Endodermal cell (in vitro differentiated cells): ENCODE results near the gene EXOC3L2. TPM values are rescaled to one million over a fixed set of nuclear protein-coding genes. Genes with fewer than 3 reads are reported as not detected.

Source experiments
- DNase-seq: peaks from one replicate; pipeline ENCODE4 v3.0.0-alpha.2; 2017
- H3K27ac ChIP-seq: 2 replicates; pipeline ENCODE4 v1.5.1; 2013; ENCODE audit warnings: mild to moderate bottlenecking, low read depth, low read length, moderate library complexity
- H3K27me3 ChIP-seq: 2 replicates; pipeline ENCODE4 v1.6.1; 2013; ENCODE audit warnings: mild to moderate bottlenecking, low read length, moderate library complexity; ENCODE audit not compliant: insufficient read depth, control insufficient read depth, poor library complexity, severe bottlenecking
- H3K36me3 ChIP-seq: 2 replicates; pipeline ENCODE4 v1.7.0; 2013; ENCODE audit warnings: mild to moderate bottlenecking, low read length, moderate library complexity; ENCODE audit not compliant: control insufficient read depth, insufficient read depth
- H3K4me1 ChIP-seq: one replicate; pipeline ENCODE4 v1.7.0; 2013; ENCODE audit warnings: low read length; ENCODE audit not compliant: control insufficient read depth, insufficient read depth
- H3K4me3 ChIP-seq: 2 replicates; pipeline ENCODE4 v1.5.1; 2013; ENCODE audit warnings: mild to moderate bottlenecking, low read length, moderate library complexity
- H3K9ac ChIP-seq: 2 replicates; pipeline ENCODE4 v1.6.1; 2013; ENCODE audit warnings: mild to moderate bottlenecking, low read length, moderate library complexity; ENCODE audit not compliant: poor library complexity, severe bottlenecking; ENCODE audit errors: extremely low read depth
- H3K9me3 ChIP-seq: 2 replicates; pipeline ENCODE4 v1.6.1; 2013; ENCODE audit warnings: mild to moderate bottlenecking, low read length, moderate library complexity; ENCODE audit not compliant: control insufficient read depth
- H3K27ac Mint-ChIP-seq: 2 replicates; pipeline ENCODE4 v1.8.0; 2020; ENCODE audit warnings: mixed read lengths
- H3K27me3 Mint-ChIP-seq: 2 replicates; pipeline ENCODE4 v1.8.0; 2021; ENCODE audit warnings: mild to moderate bottlenecking, mixed read lengths; ENCODE audit not compliant: insufficient read depth
- H3K36me3 Mint-ChIP-seq: 2 replicates; pipeline ENCODE4 v1.8.0; 2020; ENCODE audit warnings: low read depth, mixed read lengths
- H3K4me1 Mint-ChIP-seq: 2 replicates; pipeline ENCODE4 v1.8.0; 2020; ENCODE audit warnings: mixed read lengths
- H3K4me3 Mint-ChIP-seq: 2 replicates; pipeline ENCODE4 v1.8.0; 2020; ENCODE audit warnings: mild to moderate bottlenecking, moderate library complexity, mixed read lengths
- H3K9me3 Mint-ChIP-seq: 2 replicates; pipeline ENCODE4 v1.8.0; 2020; ENCODE audit warnings: mild to moderate bottlenecking, mixed read lengths
- WGBS, 2 experiments: methylation state at CpG; one replicate each; pipeline versions ENCODE4 v1.1.5 to v1.1.7; 2013; ENCODE audit warnings: missing lambda C conversion rate in 2 of 2, mixed read lengths in 1 of 2; ENCODE audit not compliant: insufficient coverage in 1 of 2, insufficient read length in 1 of 2; 5-methylcytosine and 5-hydroxymethylcytosine counted together
- total RNA-seq, 2 donors: library from RNA; stranded (reverse); fragmentation: NEBNext Ultra II Directional in 1 of 2; extraction: Animal tissue kit (Norgen Biotek cat#: 25700) in 1 of 2; gene quantifications; 2 replicates in 1 of 2; 3 replicates in 1 of 2; pipeline ENCODE4 v1.2.1, GENCODE V29; 2021
- TF ChIP-seq, protein P1 (sequence below): fragments of 200-600 bp; sonication (generic); conservative IDR thresholded peaks from 2 replicates; pipeline ENCODE4 v1.5.0; 2021; ENCODE audit warnings: antibody characterized with exemption, mild to moderate bottlenecking

EXOC3L2 gene
- total RNA-seq, 2 donors from 2014 or later, result 0.11 TPM; not detected in 1

DNA sequence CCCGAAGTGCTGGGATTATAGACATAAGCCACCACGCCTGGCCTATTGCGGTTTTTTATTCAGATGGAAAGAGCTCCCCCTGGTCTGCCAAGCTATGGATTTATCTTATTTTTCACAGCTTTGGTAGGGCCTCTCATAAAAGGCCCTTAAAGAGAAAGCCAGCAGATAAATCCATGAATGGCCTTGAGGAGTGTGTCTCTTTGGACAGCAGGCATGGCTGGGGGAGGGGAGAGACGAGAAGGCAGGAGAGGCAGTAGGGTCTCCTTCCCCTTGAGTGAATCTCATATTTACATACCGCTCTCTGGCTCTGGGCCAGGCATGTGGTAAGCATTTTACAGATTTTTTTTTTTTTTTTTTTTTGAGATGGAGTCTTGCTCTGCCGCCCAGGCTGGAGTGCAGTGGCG lies 31.1 kb upstream of the EXOC3L2 start:
- H3K27ac ChIP-seq, result no peak overlapping the region
- Mint-ChIP-seq H3K27me3 (no peaks in the 10 kb centered on the region), H3K4me1 (no peaks in the 10 kb centered on the region), H3K9me3 (no peaks in the 10 kb centered on the region), H3K27ac (no peak overlapping the region), H3K4me3 (no peak overlapping the region), H3K36me3 (peaks cover 61% of the 10 kb centered on the region)
- WGBS, 2 experiments, result 94 to 100% methylated on average over 3 to 7 of the region's 7 CpGs
- TF ChIP-seq, protein P1, sequence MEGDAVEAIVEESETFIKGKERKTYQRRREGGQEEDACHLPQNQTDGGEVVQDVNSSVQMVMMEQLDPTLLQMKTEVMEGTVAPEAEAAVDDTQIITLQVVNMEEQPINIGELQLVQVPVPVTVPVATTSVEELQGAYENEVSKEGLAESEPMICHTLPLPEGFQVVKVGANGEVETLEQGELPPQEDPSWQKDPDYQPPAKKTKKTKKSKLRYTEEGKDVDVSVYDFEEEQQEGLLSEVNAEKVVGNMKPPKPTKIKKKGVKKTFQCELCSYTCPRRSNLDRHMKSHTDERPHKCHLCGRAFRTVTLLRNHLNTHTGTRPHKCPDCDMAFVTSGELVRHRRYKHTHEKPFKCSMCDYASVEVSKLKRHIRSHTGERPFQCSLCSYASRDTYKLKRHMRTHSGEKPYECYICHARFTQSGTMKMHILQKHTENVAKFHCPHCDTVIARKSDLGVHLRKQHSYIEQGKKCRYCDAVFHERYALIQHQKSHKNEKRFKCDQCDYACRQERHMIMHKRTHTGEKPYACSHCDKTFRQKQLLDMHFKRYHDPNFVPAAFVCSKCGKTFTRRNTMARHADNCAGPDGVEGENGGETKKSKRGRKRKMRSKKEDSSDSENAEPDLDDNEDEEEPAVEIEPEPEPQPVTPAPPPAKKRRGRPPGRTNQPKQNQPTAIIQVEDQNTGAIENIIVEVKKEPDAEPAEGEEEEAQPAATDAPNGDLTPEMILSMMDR, result no peak
- H3K36me3 ChIP-seq, result peaks cover 49% of the 10 kb centered on the region
- no peaks in the 10 kb centered on the region for H3K4me1 ChIP-seq
- H3K27me3 ChIP-seq, result no peaks in the 10 kb centered on the region
- H3K9me3 ChIP-seq, result no peaks in the 10 kb centered on the region
- DNase-seq, result no peak
- no peak overlapping the region for H3K4me3 ChIP-seq
- H3K9ac ChIP-seq, result no peak overlapping the region

DNA sequence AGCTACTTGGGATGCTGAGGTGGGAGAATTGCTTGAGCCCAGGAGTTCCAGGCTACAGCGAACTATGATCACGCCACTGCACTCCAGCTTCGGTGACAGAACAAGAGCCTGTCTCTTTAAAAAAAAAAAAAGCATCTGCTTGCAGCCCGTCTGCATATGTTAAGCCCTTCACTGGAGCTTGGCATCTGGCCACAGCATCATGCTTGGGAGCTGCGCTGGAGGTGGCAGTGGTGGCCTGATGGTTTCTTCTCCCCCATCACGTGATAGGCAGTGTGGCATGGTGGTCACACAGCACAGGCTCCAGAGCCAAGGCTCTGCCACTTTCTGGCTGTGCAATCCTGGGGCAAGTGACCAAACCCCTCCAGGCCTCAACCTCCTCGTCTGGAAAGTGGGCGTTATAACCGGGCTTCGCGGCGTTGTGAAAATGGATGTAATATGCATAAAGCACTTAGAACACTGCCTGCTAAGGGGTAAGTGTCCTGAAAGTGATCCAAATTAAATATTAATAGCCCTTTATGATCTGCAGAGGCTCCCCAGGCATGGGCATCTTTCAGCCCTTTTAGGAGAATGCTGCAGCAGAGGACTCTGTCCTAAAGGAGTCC lies 30.3 kb upstream of the EXOC3L2 start:
- 94% methylated on average over 4 to 12 of the region's 12 CpGs for WGBS, 2 experiments
- TF ChIP-seq, protein P1, result no peak
- H3K27ac Mint-ChIP-seq, result no peak overlapping the region
- Histone ChIP-seq H3K27me3 (no peaks in the 10 kb centered on the region), H3K9ac (no peak overlapping the region), H3K4me3 (no peak overlapping the region), H3K27ac (no peak overlapping the region), H3K36me3 (peaks cover 48% of the 10 kb centered on the region), H3K4me1 (no peaks in the 10 kb centered on the region), H3K9me3 (no peaks in the 10 kb centered on the region)
- peaks cover 63% of the 10 kb centered on the region for H3K36me3 Mint-ChIP-seq
- no peaks in the 10 kb centered on the region for H3K27me3 Mint-ChIP-seq
- H3K4me3 Mint-ChIP-seq, result no peak overlapping the region
- DNase-seq, result no peak
- no peaks in the 10 kb centered on the region for H3K9me3 Mint-ChIP-seq
- no peaks in the 10 kb centered on the region for H3K4me1 Mint-ChIP-seq

DNA sequence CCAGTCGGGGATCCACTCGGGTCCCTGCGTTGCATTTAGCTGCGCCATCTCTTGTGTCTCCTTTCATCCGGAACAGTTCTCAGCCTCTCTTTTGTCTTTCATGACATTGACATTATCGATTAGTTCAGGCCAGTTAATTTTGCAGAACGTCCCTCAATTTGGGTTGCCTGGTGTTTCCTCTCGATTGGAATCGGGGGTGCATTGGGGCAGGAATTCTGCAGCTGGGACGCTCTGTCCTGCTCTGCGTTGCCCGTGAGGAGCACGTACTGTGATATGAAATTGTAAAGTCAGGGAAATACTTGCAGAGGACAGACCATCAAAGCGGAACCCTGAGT lies 28.3 kb upstream of the EXOC3L2 start:
- H3K27me3 Mint-ChIP-seq, result no peaks in the 10 kb centered on the region
- no peak for DNase-seq
- H3K4me1 ChIP-seq, result no peaks in the 10 kb centered on the region
- peaks cover 68% of the 10 kb centered on the region for H3K36me3 Mint-ChIP-seq
- H3K4me3 ChIP-seq, result no peak overlapping the region
- no peak overlapping the region for H3K4me3 Mint-ChIP-seq
- H3K27ac ChIP-seq, result no peak overlapping the region
- peaks cover 52% of the 10 kb centered on the region for H3K36me3 ChIP-seq
- TF ChIP-seq, protein P1, result no peak
- 96 to 99% methylated on average over 12 to 14 of the region's 14 CpGs for WGBS, 2 experiments
- no peaks in the 10 kb centered on the region for H3K4me1 Mint-ChIP-seq
- no peaks in the 10 kb centered on the region for H3K9me3 Mint-ChIP-seq
- H3K9ac ChIP-seq, result no peak overlapping the region
- H3K27me3 ChIP-seq, result no peaks in the 10 kb centered on the region
- H3K27ac Mint-ChIP-seq, result no peak overlapping the region
- no peaks in the 10 kb centered on the region for H3K9me3 ChIP-seq
